ENCODE results near the gene PRTG. TPM values are rescaled to one million over a fixed set of nuclear protein-coding genes. Genes with fewer than 3 reads are reported as not detected.

PRTG gene
- total RNA-seq (2014; rRNA removed; shearing (Covaris generic)) = 17.3 and 27.5 TPM in 2 replicates

DNA sequence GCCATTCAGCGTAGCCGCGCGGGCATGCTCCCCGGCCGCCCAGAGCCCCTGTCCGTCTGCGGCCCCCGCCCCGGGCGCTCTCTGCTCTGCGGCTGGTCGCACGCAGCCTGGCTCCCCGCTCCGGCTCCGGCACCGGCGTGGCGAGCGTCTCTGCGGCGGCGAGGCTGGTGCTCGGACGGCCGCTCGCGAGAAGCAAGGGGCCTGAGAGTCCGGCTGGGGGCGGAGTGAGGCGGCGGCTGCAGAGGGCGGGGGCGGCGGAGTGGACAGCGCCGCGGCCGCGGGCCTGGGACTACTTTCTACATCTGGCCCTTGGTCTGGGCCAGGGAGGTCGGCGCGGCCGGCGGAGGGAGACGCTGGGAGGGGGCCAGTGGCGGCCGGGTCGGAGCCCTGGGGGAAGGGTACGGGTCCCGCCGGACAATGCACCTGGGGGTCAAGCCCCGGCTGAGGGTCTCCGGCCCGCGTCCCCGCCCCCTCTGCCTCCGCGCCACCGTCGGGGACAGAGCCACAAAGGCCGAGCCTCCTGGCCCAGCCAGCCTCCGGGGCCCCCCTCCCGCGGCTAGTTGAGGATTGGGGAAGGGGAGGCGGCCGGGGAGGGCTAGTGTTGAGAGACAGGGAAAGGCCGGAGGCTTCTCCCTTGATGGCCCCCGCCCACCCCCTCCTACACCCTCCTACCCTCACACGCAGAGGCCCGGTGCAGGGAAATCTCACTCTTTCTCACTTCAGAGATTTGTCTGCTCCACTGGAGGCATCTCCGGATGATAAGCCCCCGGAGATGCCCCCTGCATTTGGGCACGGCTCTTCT, at the start of gene PRTG:
PRTG (minus strand) TSS at position 226 of the 802 bp plus-strand sequence; CDS start at position 5, 221 bp downstream.

DNA sequence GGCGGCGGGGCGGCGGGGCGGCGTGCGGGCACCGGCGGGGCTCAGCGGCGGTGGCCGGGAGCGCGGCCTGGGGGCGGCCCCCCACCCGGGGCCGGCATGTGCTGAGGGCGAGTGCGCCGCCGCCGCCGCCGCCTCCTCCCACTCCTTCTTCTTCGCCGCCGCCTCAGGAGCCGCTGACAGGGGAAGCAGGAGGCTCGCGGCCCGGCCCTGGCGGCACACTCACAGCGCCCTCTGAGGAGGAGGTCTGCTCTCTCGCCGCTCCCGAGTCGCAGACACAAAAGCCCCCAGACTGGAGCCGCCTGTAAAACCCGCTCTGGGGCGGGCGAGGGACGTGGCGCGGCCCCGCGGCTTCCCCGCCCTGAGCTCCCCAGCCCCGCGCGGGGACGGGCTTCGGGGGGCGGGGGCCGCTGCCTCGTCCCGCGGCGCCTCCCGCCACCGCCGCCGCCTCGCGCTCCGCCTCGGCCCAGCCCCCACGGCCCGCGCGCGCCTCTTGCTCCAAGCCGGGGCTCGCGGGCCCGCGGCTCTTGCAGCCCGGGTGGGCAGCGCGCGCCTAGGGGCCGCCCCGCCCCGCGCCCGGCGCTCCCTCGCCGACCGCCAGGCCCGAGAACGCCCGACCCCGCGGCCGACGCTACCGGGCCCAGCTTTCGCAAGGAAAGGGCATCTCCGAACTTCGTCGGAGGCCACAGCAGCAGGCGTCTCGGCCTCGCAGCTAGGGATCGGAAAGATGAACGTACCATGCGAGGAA, 154.7 kb downstream of the PRTG start, which contains the start of gene PYGO1:
PYGO1 (minus strand) TSS at position 276 of the 745 bp plus-strand sequence. CDS start 462 bp downstream, outside the sequence.

Small RNAs within 50 kb of the gene (small RNA-seq; reads per million reads assigned to genes)
- gene AC009997.1 = not detected

Other genes starting within 250 kb of the PRTG start
- gene DNAAF4, start 234.9 kb downstream of the PRTG start, total RNA-seq (2014; rRNA removed; shearing (Covaris generic)) = 1.5 and 3.1 TPM in 2 replicates
- 3.0 and 4.8 TPM in 2 replicates for gene PYGO1, start 154.8 kb downstream of the PRTG start, total RNA-seq (2014; rRNA removed; shearing (Covaris generic))